Stimulated activated CD4-positive, alpha-beta T cell treated with anti-CD3 and anti-CD28 coated beads, Interleukin-1b, Interleukin-23, amount 100 ng/mL, for 48 hours (primary cell): ENCODE measurements around the gene LRIG2.
"Not testable (repeated sequence)": the region's sequence is repeated elsewhere in the genome, so short reads cannot be mapped to it uniquely, and the experiment has no call there.

ENCODE experiments used
- DNase-seq: peaks from one replicate; pipeline ENCODE4 v3.0.0-alpha.2; 2020

Gene LRIG2

DNA sequence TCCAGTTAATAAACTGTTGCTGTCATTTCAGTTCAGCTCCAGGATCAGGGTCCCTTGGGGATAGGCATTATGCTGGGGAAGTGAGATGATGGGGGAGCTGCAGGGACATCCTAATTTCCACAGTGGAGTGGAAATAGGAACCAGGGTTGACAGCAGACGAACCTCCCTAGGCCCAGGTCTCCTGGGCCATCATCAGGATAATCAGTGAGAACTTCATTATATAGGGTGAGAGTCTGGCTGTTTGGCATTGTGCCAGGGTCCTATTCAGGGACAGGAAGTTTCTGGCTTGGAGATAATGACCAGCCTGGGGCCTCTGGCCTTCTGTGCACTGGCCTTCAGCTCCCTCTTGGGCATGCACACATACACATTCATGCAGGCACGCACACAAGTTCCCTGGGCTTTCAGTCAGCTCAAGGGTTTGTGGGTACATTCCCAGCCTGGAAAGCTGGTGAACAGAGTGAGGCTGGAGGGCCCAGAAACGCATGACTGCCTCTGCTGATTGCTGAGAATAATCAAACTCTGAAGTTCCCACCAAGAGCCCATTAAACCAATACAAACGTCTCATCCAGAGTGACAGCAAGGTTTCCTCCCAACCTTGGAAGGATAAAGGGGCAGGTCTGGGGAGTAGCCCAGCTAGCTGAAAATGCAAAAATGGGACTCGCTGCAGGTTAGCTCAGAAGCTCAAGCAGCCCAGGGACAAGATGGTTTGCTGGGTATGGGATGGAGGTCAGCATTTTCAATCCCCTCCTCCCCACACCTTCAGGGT is 13.9 kb upstream of the LRIG2 start:
- DNase-seq: no peak

DNA sequence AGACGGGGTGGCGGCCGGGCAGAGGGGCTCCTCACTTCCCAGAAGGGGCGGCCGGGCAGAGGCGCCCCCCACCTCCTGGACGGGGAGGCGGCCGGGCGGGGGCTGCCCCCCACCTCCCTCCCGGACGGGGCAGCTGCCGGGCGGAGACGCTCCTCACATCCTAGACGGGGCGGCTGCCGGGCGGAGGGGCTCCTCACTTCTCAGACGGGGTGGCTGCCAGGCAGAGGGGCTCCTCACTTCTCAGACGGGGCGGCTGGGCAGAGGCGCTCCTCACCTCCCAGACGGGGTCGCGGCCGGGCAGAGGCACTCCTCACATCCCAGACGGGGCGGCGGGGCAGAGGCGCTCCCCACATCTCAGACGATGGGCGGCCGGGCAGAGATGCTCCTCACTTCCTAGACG is 9.5 kb upstream of the LRIG2 start:
- not testable (repeated sequence) for DNase-seq

GRCh38 chr1:113072141-113072756 is 749 bp upstream of the LRIG2 start:
- no peak for DNase-seq

DNA sequence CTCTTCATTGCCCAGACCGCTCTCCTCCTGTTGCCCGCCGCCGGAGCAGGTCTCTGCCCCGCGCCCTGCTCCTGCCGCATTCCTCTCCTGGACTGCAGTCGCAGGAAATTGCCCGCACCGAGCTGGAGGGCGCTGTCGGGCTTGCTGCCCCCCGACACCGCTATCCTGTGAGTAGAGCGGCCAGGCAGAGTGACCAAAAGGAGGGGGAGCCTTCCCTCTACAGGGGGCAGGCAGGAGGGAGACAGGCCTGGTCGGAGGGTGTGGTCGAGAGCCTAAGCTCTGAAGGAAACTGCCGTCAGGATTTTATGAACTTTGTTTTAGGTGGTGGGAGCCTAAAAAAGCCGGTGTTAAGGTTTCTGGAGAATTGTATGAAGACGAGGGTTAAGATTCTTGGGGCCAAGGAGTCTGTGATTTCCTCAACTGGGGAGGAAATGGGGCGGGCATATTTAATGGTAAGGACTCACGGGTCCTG is 517 bp downstream of the LRIG2 start:
- no peak for DNase-seq

- no peak for DNase-seq
Measured at GRCh38 chr1:113074237-113074636, 1.2 kb downstream of the LRIG2 start.

- not testable (repeated sequence) for DNase-seq
Measured at GRCh38 chr1:113077978-113078377, 5.0 kb downstream of the LRIG2 start.

DNA sequence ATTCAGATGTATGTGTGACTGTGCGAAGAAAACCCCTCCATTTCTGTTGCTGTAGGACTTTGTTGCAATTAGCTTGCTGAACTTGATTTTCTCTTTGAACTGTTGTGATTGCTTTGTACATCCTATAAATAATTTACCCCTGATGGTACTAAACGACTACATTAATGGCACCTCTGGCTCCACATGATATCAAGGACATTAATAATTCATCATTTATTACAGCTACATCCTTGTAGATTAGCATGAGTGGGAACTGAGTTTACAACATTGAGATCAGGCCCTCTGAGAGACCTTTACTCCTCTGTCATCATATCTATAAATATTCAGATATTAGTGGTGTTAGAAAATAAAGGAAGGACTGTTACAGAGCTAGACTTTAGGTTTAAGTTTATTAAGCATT is 13.5 kb downstream of the LRIG2 start:
- DNase-seq: no peak

- no peak for DNase-seq
Measured at GRCh38 chr1:113088972-113089371, 16.0 kb downstream of the LRIG2 start.

DNA sequence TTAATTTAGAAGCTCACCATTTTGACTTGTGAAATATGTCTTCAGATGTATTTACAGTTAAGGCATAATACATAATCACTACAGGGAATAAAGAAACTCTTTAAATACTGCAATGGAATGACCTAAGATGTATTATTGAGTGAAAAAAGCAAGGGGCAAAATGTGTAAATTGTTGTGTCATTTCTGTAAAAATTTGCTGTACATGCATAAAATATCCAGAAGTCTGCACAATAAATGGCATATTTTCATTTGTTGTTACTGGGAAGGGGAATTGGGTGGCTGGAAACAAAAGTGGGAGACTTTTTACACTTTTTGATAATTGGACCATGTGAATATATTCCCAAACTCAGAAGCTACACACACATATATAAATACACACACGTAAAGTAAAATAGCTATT is 17.1 kb downstream of the LRIG2 start:
- DNase-seq: no peak

DNA sequence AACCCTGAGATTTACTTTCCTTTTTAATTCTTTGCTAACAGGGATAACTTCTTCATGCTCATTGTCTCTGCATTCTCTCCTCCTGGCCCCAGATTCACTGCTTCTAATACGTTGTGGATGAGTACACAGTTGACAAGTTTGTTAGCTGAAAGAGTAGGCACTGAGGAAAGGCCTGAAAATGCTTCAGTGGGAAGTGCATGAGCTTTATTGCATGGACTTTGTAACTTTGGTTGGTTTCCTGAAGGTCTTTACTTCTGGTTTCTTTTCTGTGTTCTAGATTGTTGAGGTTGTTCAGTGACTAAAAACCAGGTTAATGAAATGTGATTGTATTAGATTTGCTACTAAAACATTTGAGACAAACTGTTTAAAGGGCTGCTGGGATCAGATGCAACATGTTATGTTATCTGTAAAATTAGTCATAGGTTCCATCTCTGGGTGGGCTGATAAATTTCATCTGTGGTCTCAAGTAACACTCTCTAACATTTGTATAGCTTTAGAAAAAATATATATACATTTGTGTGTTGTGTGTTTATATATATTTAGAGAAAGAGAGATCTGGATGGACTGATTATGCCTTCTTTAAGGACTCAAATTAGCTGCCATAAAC is 19.1 kb downstream of the LRIG2 start:
- DNase-seq: no peak

GRCh38 chr1:113094506-113094905 is 21.5 kb downstream of the LRIG2 start:
- no peak for DNase-seq

DNA sequence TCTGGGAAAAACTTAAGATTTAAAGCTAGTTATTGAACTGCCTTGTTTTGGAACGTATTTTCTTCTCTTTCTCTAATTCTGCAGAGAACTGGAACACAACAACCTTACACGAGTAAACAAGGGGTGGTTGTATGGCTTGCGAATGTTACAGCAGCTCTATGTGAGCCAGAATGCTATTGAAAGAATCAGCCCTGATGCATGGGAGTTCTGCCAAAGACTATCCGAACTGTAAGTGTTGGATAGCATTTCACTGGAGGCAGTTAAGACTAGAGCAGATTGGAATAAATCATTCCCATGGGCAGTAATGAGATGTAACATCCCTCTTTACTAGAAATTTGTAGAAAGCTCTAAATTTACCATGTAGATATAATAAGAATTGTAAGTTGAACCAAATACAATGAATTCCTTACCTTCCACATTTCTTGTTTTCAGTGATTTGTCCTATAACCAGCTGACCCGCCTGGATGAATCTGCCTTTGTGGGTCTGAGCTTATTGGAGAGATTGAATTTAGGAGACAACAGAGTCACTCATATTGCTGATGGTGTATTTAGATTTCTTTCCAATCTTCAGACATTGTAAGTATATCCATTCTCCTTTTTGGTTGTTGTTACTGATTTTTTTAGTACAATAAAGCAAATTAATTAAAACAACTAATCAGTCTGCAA is 22.9 kb downstream of the LRIG2 start:
- DNase-seq: no peak

DNA sequence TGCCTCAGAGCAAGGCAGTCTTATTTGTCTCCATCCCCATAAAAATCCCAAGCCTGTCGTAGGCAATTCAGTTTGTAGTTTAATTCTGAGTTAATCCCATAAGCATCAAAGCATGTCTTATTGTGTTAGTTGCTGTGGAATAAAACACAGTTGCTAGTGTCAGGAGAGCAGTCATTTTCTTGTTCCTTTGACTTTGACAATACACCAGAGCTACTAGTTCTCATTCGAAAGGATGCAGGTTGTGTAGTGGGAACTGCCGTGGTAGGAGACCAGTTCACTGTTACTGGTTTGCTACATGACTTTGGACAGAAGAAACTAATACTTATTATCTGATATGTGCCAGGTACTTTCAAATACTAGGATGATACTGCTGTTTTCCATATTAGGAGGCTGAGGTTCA is 23.5 kb downstream of the LRIG2 start:
- no peak for DNase-seq

- no peak for DNase-seq
Measured at GRCh38 chr1:113101588-113101987, 28.6 kb downstream of the LRIG2 start.

DNA sequence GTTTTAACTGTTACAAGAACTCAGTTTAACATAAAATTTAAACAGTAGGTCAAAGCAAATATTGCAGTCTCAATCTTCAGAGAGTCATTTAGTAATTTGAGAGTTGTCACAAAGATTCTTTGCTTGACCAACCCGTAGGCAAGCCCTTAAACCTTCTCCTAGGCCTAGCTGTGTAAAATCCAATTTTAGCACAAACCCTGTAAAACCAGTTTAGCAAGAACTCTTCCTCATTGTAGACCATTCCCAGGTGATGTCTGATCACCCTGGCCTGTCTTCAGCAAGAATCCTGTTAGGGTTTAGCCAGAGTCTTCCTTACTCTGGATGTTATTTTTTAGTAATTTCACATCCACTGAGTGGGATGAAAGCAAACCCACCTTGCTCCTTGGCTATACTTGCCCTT is 30.1 kb downstream of the LRIG2 start:
- no peak for DNase-seq

DNA sequence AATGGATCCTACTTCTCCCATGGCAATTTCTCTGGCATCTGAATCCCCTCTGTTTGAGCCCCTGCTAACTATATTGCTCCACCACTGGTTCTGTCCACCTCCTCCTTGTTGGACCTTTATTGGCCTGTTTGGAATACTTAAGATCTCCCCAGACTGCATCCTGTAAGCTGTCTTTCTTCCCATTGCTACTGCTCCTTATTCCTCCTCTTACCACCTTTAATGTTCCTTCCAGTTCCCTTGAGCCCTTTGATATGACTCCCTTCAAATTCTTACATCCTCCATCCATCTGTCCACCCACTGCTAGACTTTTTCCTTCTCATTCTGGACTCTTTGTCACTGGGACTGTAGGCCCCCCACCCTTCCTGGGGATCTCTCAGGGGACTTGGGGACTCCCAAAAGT is 31.0 kb downstream of the LRIG2 start:
- DNase-seq: no peak

DNA sequence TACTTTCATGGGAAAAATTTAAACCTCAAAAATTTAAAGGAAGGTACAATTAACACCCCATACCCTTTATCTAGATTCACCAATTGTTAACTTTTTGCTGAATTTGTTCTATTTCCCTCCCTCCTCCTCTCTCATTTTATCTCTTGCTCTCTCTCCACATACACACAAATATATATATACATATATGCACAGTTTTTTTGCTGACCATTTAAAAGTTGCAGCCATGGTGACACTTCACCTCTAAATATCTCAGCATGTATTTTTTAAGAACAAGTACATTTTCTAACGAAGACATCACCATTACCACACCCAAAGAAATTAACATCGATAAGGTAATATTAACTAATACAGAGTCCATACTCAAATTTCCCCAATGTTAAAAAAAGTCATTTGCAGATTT is 33.9 kb downstream of the LRIG2 start:
- no peak for DNase-seq

DNA sequence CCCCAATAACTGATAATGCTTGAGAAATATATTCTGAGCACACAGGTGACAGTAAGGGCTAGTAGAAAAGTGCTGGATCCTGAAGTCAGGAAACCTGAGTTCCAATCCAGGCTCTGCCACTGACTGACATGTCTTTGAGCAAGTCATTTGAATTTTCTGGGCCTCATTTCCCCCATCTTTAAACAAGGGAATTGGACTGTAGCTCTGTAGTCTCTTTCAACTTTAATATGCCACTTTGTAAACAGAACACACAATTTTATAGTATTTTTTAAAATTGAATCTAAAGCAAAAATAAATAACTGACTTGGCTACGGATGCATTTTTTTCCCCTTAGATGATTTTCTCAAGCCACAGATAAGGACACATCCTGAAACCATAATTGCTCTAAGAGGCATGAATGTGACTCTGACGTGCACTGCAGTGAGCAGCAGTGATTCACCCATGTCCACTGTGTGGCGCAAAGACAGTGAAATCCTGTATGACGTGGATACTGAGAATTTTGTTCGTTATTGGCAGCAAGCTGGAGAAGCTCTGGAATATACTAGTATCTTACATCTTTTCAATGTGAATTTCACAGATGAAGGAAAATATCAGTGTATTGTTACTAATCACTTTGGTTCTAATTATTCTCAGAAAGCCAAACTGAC is 37.0 kb downstream of the LRIG2 start:
- DNase-seq: no peak

DNA sequence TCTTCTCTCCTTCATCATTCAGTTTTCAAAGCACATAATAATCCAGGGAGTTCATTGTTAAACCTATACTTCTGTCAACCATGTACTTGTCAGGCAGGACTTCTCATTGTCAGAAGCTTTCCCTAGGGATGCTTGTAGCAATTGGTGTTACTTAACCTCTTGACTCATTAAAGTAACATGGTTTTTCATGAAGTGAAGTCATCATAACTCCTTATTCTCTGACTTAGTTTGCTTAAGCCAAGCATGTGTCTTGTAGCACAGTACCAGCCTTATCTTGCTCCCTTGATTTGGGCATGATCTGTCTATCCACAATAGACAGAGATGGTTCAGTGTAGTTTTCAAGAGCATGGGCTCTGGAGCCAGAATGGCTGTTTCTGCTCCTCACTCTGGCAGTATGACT is 45.3 kb downstream of the LRIG2 start:
- no peak for DNase-seq

DNA sequence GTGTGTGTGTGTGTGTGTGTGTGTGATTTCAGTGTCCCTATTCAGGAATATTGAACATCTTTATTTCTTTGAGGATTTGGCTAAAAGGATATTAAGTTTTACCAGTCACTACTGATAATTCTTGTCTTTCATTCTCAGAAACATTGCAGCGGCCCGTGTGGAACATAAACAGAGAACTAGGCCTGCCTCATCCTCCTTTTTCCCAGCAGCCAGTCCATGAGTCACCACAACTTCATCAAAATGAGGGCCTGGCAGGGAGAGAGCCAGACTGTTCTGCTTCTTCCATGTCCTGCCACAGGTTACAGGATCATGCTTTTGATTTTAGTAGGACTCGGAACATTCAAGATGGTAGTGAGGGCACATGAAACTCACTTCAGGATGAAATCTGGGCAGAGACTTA is 50.7 kb downstream of the LRIG2 start:
- DNase-seq: no peak

DNA sequence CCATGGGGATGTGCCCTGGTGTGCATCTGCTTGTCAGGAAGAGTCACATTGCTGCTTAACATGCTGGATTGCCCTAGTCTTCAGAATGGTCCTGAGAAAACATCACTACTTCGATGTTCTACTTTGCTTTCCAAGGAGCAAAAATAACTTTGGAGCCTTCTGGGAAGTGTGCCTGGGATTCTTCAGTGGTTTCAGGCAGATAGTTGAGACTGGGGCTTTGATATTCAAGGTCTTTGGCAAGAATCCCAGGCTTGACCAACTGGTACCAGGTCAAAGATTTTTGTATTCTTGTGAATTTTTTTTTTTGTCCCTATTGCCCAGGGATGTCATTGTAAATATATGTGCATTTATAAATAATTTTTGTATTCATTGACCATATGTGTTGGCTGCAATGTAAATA is 51.4 kb downstream of the LRIG2 start:
- no peak for DNase-seq

DNA sequence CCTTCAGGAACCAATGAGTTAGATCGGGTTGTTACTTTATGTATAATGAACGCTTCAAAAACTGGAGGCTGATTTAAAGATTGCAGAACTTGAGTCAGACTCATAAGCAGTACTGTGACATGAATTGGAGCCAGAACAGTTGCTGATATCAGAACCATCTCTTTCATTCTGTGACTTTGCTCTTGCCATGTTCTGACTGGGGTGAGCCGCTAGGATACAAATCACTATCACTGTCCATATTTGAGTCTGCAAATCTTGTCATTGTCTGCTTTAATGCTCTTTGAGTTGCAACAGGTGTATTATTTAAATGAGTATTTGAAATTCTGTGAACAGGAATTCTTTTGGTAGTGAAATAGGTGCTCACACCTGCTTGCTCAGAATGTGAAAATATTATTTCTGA is 52.5 kb downstream of the LRIG2 start:
- no peak for DNase-seq

GRCh38 chr1:113126207-113126606 is 53.2 kb downstream of the LRIG2 start:
- DNase-seq: no peak
